H1 (cell line): Measurements from ENCODE around the gene UBASH3A. TPM values are rescaled to one million over a fixed set of nuclear protein-coding genes. Genes with fewer than 3 reads are reported as not detected.

Source experiments
- CTCF ChIA-PET: fragments of 300-600 bp; sonication (Branson Sonifier 250); formaldehyde crosslinking; loops from one replicate; lab custom pipeline; 2021; ENCODE audit not compliant: partially characterized antibody; lab: Charles Lee
- POLR2A ChIA-PET: fragments of 300-600 bp; sonication (Branson Sonifier 250); formaldehyde crosslinking; loops from one replicate; lab custom pipeline; 2021; ENCODE audit warnings: inconsistent platforms; ENCODE audit not compliant: partially characterized antibody; lab: Charles Lee
- DNase-seq, 2 experiments: peaks; one replicate each; pipeline versions ENCODE4 v3.0.0 to v3.0.0-alpha.2; 2010 to 2022; ENCODE audit warnings: low spot score in 2 of 2, low read depth in 1 of 2, mixed read lengths in 1 of 2
- FAIRE-seq: peaks from 2 replicates; lab custom pipeline; 2011; peaks lifted over from hg19 to GRCh38; lab: Jason Lieb, UNC
- H2AFZ ChIP-seq: 2 replicates; pipeline ENCODE4 v1.8.1; 2012; ENCODE audit warnings: low read length, inconsistent platforms
- H2AK5ac ChIP-seq: 2 replicates; pipeline ENCODE4 v1.6.1; 2013; ENCODE audit warnings: low read depth, low read length
- H2BK120ac ChIP-seq: replicated peaks from 2 replicates; pipeline ENCODE3; 2013; ENCODE audit warnings: low read depth, low read length, inconsistent platforms
- H2BK12ac ChIP-seq: 2 replicates; pipeline ENCODE4 v1.6.1; 2013; ENCODE audit warnings: low read depth, low read length
- H2BK15ac ChIP-seq: 2 replicates; pipeline ENCODE4 v1.6.1; 2013; ENCODE audit warnings: low read length
- H2BK20ac ChIP-seq: 2 replicates; pipeline ENCODE4 v1.6.1; 2013; ENCODE audit warnings: low read length
- H2BK5ac ChIP-seq: 2 replicates; pipeline ENCODE4 v1.6.1; 2013; ENCODE audit warnings: low read depth, low read length
- H3K14ac ChIP-seq: 2 replicates; pipeline ENCODE4 v1.6.1; 2013; ENCODE audit warnings: inconsistent platforms; ENCODE audit not compliant: insufficient read length
- H3K18ac ChIP-seq: 2 replicates; pipeline ENCODE4 v1.6.1; 2013; ENCODE audit warnings: low read length; ENCODE audit errors: extremely low read depth
- H3K23ac ChIP-seq: 2 replicates; pipeline ENCODE4 v1.6.1; 2013; ENCODE audit warnings: inconsistent platforms; ENCODE audit not compliant: insufficient read length
- H3K23me2 ChIP-seq: 2 replicates; pipeline ENCODE4 v1.6.1; 2013; ENCODE audit warnings: low read depth, low read length
- H3K27ac ChIP-seq: 2 replicates; pipeline ENCODE4 v1.6.1; 2011; ENCODE audit warnings: low read depth, low read length, inconsistent platforms
- H3K27me3 ChIP-seq, 4 experiments: replicated peaks in 1 of 4; 1 replicate in 1 of 4; 2 replicates in 3 of 4; pipeline versions ENCODE4 v1.6.1 to v1.8.1; 2011 to 2013; ENCODE audit warnings: low read length in 3 of 4, mild to moderate bottlenecking in 3 of 4, inconsistent platforms in 2 of 4, mixed read lengths in 2 of 4, moderate library complexity in 1 of 4; ENCODE audit not compliant: control insufficient read depth in 3 of 4, insufficient read depth in 3 of 4; ENCODE audit errors: extremely low read depth in 1 of 4
- H3K36me3 ChIP-seq, 4 experiments: 2 replicates each; pipeline versions ENCODE4 v1.6.1 to v1.8.1; 2011 to 2013; ENCODE audit warnings: mild to moderate bottlenecking in 4 of 4, low read length in 3 of 4, moderate library complexity in 2 of 4, control low read depth in 1 of 4, inconsistent platforms in 1 of 4; ENCODE audit not compliant: insufficient read depth in 4 of 4, control insufficient read depth in 2 of 4
- H3K4ac ChIP-seq: replicated peaks from 2 replicates; pipeline ENCODE3; 2013; ENCODE audit warnings: low read length, low read depth, mixed read lengths, inconsistent platforms; ENCODE audit not compliant: insufficient read length
- H3K4me1 ChIP-seq, 4 experiments: replicated peaks in 1 of 4; 1 replicate in 1 of 4; 2 replicates in 3 of 4; pipeline versions ENCODE4 v1.6.1 to v1.8.1; 2011 to 2013; ENCODE audit warnings: low read length in 3 of 4, inconsistent platforms in 2 of 4, mixed read lengths in 1 of 4; ENCODE audit not compliant: insufficient read depth in 4 of 4, control insufficient read depth in 3 of 4
- H3K4me2 ChIP-seq, 2 experiments: 2 replicates each; pipeline versions ENCODE4 v1.6.1 to v1.8.1; 2011 to 2013; ENCODE audit warnings: low read depth in 2 of 2, low read length in 2 of 2, control low read depth in 1 of 2, inconsistent platforms in 1 of 2, mild to moderate bottlenecking in 1 of 2; ENCODE audit not compliant: insufficient read depth in 1 of 2
- H3K4me3 ChIP-seq, 4 experiments: fragments of 200-600, 300-600 bp in 1 of 4; sonication (generic), shearing (Covaris generic), sonication (Bioruptor Twin) in 1 of 4; 2 replicates each; pipeline versions ENCODE4 v1.5.1 to v1.8.1; 2011 to 2016; ENCODE audit warnings: low read length in 4 of 4, low read depth in 3 of 4, control low read depth in 2 of 4, inconsistent platforms in 2 of 4, mild to moderate bottlenecking in 2 of 4, mixed read lengths in 1 of 4, moderate library complexity in 1 of 4; ENCODE audit not compliant: insufficient read depth in 2 of 4; ENCODE audit errors: extremely low read depth in 1 of 4
- H3K56ac ChIP-seq: replicated peaks from 2 replicates; pipeline ENCODE3; 2013; ENCODE audit warnings: low read depth, mild to moderate bottlenecking, mixed read lengths, low read length, inconsistent platforms; ENCODE audit not compliant: insufficient read length
- H3K79me1 ChIP-seq: 2 replicates; pipeline ENCODE4 v1.6.1; 2013; ENCODE audit warnings: low read depth, low read length, control low read depth
- H3K79me2 ChIP-seq, 2 experiments: 2 replicates each; pipeline versions ENCODE4 v1.6.1 to v1.8.1; 2012 to 2013; ENCODE audit warnings: low read length in 2 of 2, mild to moderate bottlenecking in 2 of 2, inconsistent platforms in 1 of 2; ENCODE audit not compliant: insufficient read depth in 2 of 2, control insufficient read depth in 1 of 2
- H3K9ac ChIP-seq, 4 experiments: replicated peaks in 1 of 4; 1 replicate in 1 of 4; 2 replicates in 3 of 4; pipeline versions ENCODE4 v1.6.1 to v1.8.1; 2011 to 2013; ENCODE audit warnings: low read depth in 3 of 4, low read length in 3 of 4, control low read depth in 2 of 4, mild to moderate bottlenecking in 2 of 4, moderate library complexity in 2 of 4, inconsistent platforms in 1 of 4; ENCODE audit errors: extremely low read depth in 1 of 4
- H3K9me3 ChIP-seq, 2 experiments: 2 replicates each; pipeline versions ENCODE4 v1.6.1 to v1.8.1; 2012 to 2013; ENCODE audit warnings: mild to moderate bottlenecking in 2 of 2, moderate library complexity in 2 of 2, control low read depth in 1 of 2, inconsistent platforms in 1 of 2, low read depth in 1 of 2, low read length in 1 of 2, mixed read lengths in 1 of 2; ENCODE audit not compliant: insufficient read depth in 2 of 2
- H4K20me1 ChIP-seq, 2 experiments: replicated peaks in 1 of 2; 2 replicates each; pipeline versions ENCODE3 to v1.8.1; 2011 to 2013; ENCODE audit warnings: inconsistent platforms in 2 of 2, low read length in 2 of 2, mild to moderate bottlenecking in 1 of 2; ENCODE audit not compliant: insufficient read depth in 2 of 2, control insufficient read depth in 1 of 2
- H4K5ac ChIP-seq: 2 replicates; pipeline ENCODE4 v1.6.1; 2013; ENCODE audit warnings: low read length, low read depth, mixed read lengths, inconsistent platforms; ENCODE audit not compliant: insufficient read length
- H4K8ac ChIP-seq: 2 replicates; pipeline ENCODE4 v1.8.0; 2013; ENCODE audit warnings: mild to moderate bottlenecking, moderate library complexity, low read length, inconsistent platforms; ENCODE audit not compliant: insufficient read depth; ENCODE audit errors: extremely low read depth
- H4K91ac ChIP-seq: replicated peaks from 2 replicates; pipeline ENCODE3; 2013; ENCODE audit warnings: low read length, mixed read lengths, inconsistent platforms; ENCODE audit not compliant: insufficient read length
- ASH2L ChIP-seq: fragments of 200-600, 300-600 bp; sonication (generic); IDR thresholded peaks from one replicate; pipeline ENCODE4 v1.7.1; 2017; ENCODE audit warnings: low read length
- SIX5 ChIP-seq: IDR thresholded peaks from 2 replicates; pipeline ENCODE4 v1.6.1; 2011; ENCODE audit warnings: mild to moderate bottlenecking, low read depth, low read length
- WGBS, 2 experiments: shearing (Covaris generic) in 1 of 2; methylation state at CpG; one replicate each; pipeline versions ENCODE4 v1.1.6 to v1.1.7; 2013 to 2015; ENCODE audit warnings: low lambda C conversion rate in 2 of 2, mixed read lengths in 2 of 2, inconsistent platforms in 1 of 2, low coverage in 1 of 2, missing lambda C conversion rate in 1 of 2; ENCODE audit not compliant: insufficient replicate concordance in 2 of 2, insufficient coverage in 1 of 2, insufficient read length in 1 of 2; ENCODE audit errors: extremely low coverage in 1 of 2, missing lambda C conversion rate in 1 of 2; 5-methylcytosine and 5-hydroxymethylcytosine counted together
- polyA plus RNA-seq, 7 experiments: library from polyadenylated mRNA; depleted of rRNA in 3 of 7; stranded (reverse) in 5 of 7; unstranded in 2 of 7; fragments of >200 nt in 5 of 7; fragments of 200-250 nt in 2 of 7; gene quantifications; 1 replicate in 5 of 7; 2 replicates in 1 of 7; 4 replicates in 1 of 7; pipeline versions ENCODE4 v1.2.1 to v1.2.3, GENCODE V29; 2011 to 2013; ENCODE audit warnings: missing spikeins in 2 of 7, mixed read lengths in 2 of 7
- total RNA-seq: library from RNA; stranded (reverse); fragmentation: NEBNext Ultra II Directional; extraction: Animal tissue kit (Norgen Biotek cat#: 25700); gene quantifications from 2 replicates; pipeline ENCODE4 v1.2.1, GENCODE V29; 2021

Gene UBASH3A
- total and polyA plus RNA-seq, 2 of the 8 experiments (the other 6 are each of a cell fraction or from before 2014, with no cell fraction given): not detected

DNA sequence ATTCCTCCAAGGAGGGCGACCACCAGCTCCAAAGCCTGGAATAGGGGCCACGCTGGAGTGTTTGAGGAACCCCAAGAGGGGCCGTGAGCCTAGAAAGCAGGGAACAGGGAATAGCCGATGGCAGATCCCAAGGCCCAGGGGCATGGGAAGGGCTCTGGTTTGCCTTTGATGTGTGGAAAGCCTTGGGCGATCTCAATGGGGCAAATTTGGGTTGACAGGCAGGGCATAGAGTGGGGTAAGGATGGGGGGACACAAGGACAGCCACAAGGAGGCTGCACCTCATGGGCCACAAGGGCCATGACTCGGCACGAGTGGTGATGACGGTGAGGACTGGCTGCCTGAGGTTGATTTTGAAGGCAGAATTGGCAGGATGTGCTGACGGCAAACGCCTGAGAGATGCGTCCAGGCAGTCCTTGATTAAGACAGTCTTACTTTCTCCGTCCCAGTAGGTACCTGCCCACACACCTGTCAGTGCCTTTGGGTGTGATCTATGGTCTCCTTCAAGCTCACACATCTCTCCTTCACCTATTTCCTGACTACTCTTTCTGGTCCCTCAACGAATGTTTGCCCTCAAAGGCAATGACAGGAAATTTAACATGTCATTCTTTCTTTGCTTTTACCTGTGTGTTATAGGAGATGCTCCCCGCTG, 5.8 kb upstream of the UBASH3A start:
- no peak overlapping the region for H2BK20ac ChIP-seq
- no peak overlapping the region for H3K14ac ChIP-seq
- no peak overlapping the region for H4K5ac ChIP-seq
- no peak overlapping the region for H3K4me3 ChIP-seq
- WGBS, 2 experiments: 90% methylated on average over 14 of the region's 14 CpGs; no CpG with 5 or more reads in 1 of the 2 experiments
- no peak overlapping the region for H3K23ac ChIP-seq
- no peak overlapping the region for H2BK5ac ChIP-seq
- H4K8ac ChIP-seq: no peak overlapping the region
- ChIA-PET POLR2A (no interaction called here), CTCF (interaction anchor here (0.7 to 2.1 kb wide), 9 partner anchors 9 to 272 kb away, joined by 3 to 7 read pairs (median 3); no protein-coding TSS in a partner anchor)
- H2BK15ac ChIP-seq: no peak overlapping the region
- H4K20me1 ChIP-seq: no peaks in the 10 kb centered on the region
- H2BK12ac ChIP-seq: no peak overlapping the region
- no peak overlapping the region for H3K56ac ChIP-seq
- no peaks in the 10 kb centered on the region for H3K79me2 ChIP-seq
- H4K91ac ChIP-seq: no peak overlapping the region
- FAIRE-seq: no peak
- H3K27ac ChIP-seq: no peak overlapping the region
- H3K9ac ChIP-seq: no peak overlapping the region
- no peaks in the 10 kb centered on the region for H3K79me1 ChIP-seq
- H3K18ac ChIP-seq: no peak overlapping the region; the same call in 1 of the 2 replicates
- no peak for DNase-seq
- H2AFZ ChIP-seq: no peak overlapping the region
- no peaks in the 10 kb centered on the region for H3K36me3 ChIP-seq
- no peak overlapping the region for H3K4ac ChIP-seq
- H2AK5ac ChIP-seq: 0 out of 2 replicates have a peak overlapping the region, but pooled peaks have one; percentile 24
- peaks cover 0 to 4% (median 0%) of the 10 kb centered on the region in 4 experiments; a peak in 1 of 7 replicates for H3K4me1 ChIP-seq
- H3K27me3 ChIP-seq: no peaks in the 10 kb centered on the region
- H2BK120ac ChIP-seq: no peak overlapping the region
- no peaks in the 10 kb centered on the region for H3K23me2 ChIP-seq
- H3K9me3 ChIP-seq: peaks cover 3 to 7% of the 10 kb centered on the region in 2 experiments; a peak in 2 of 4 replicates
- no peak overlapping the region for H3K4me2 ChIP-seq
- TF ChIP-seq ASH2L: no peak
- TF ChIP-seq SIX5: no peak
